Osteoblast (primary cell): ENCODE measurements around the gene GNAQ. TPM values are rescaled to one million over a fixed set of nuclear protein-coding genes. Genes with fewer than 3 reads are reported as not detected.
A peak's percentile ranks its signal among the peaks of the same experiment; 100 is the strongest.
"Not testable (repeated sequence)": the region's sequence is repeated elsewhere in the genome, so short reads cannot be mapped to it uniquely, and the experiment has no call there.

Source experiments
- DNase-seq: peaks from one replicate; pipeline ENCODE4 v3.0.0; 2011; ENCODE audit warnings: low spot score, mixed read lengths; ENCODE audit not compliant: insufficient read length; ENCODE audit errors: missing footprints
- H2AFZ ChIP-seq: 2 replicates; pipeline ENCODE4 v1.6.0; 2011; ENCODE audit warnings: mild to moderate bottlenecking, low read length
- H3K27ac ChIP-seq: 2 replicates; pipeline ENCODE4 v1.5.1; 2011; ENCODE audit warnings: mild to moderate bottlenecking, low read depth, low read length, moderate library complexity
- H3K27me3 ChIP-seq: 2 replicates; pipeline ENCODE4 v1.6.0; 2012; ENCODE audit warnings: mild to moderate bottlenecking, control low read depth, inconsistent platforms, low read length, moderate library complexity; ENCODE audit not compliant: insufficient read depth
- H3K36me3 ChIP-seq: 2 replicates; pipeline ENCODE4 v1.5.1; 2011; ENCODE audit warnings: mild to moderate bottlenecking, low read length, control low read depth, moderate library complexity; ENCODE audit not compliant: insufficient read depth
- H3K4me1 ChIP-seq: 2 replicates; pipeline ENCODE4 v1.5.1; 2011; ENCODE audit warnings: mild to moderate bottlenecking, low read length, control low read depth, moderate library complexity; ENCODE audit not compliant: insufficient read depth
- H3K4me2 ChIP-seq: 2 replicates; pipeline ENCODE4 v1.6.0; 2011; ENCODE audit warnings: mild to moderate bottlenecking, low read length; ENCODE audit not compliant: insufficient read depth
- H3K4me3 ChIP-seq: fragments of 200-600 bp; sonication (generic); 3 replicates; pipeline ENCODE4 v1.5.1; 2012; ENCODE audit warnings: mild to moderate bottlenecking, low read length, inconsistent platforms; ENCODE audit not compliant: insufficient read depth
- H3K79me2 ChIP-seq: 2 replicates; pipeline ENCODE4 v1.6.0; 2012; ENCODE audit warnings: mild to moderate bottlenecking, low read length, control low read depth, inconsistent platforms; ENCODE audit not compliant: insufficient read depth
- H3K9me3 ChIP-seq: 2 replicates; pipeline ENCODE4 v1.5.1; 2011; ENCODE audit warnings: low read depth, low read length, control low read depth
- H4K20me1 ChIP-seq: 2 replicates; pipeline ENCODE4 v1.6.0; 2012; ENCODE audit warnings: mild to moderate bottlenecking, low read length, control low read depth; ENCODE audit not compliant: insufficient read depth
- CTCF ChIP-seq: IDR thresholded peaks from 2 replicates; pipeline ENCODE4 v1.5.1; 2011; ENCODE audit warnings: mild to moderate bottlenecking, low read depth, low read length, moderate library complexity; ENCODE audit errors: extremely low read depth
- total RNA-seq: library from RNA; depleted of rRNA; stranded (reverse); fragments of >200 nt; gene quantifications from 2 replicates; pipeline ENCODE4 v1.2.3, GENCODE V29; 2012

GNAQ gene
- total RNA-seq, 1 donor: 64.8 TPM

GRCh38 chr9:78070521-78070920, 38.9 kb upstream of the GNAQ start:
- no peaks in the 10 kb centered on the region for H4K20me1 ChIP-seq
- H3K9me3 ChIP-seq: no peaks in the 10 kb centered on the region
- H3K79me2 ChIP-seq: no peaks in the 10 kb centered on the region
- no peak overlapping the region for H3K4me2 ChIP-seq
- no peaks in the 10 kb centered on the region for H3K4me1 ChIP-seq
- TF ChIP-seq CTCF: no peak
- no peak overlapping the region for H3K27ac ChIP-seq
- peaks cover 4% of the 10 kb centered on the region for H3K27me3 ChIP-seq
- no peak overlapping the region for H3K4me3 ChIP-seq
- no peak for DNase-seq
- H2AFZ ChIP-seq: no peak overlapping the region
- H3K36me3 ChIP-seq: no peaks in the 10 kb centered on the region

- Histone ChIP-seq H3K9me3 (no peaks in the 10 kb centered on the region), H2AFZ (peak overlapping the region; percentile 46), H3K4me2 (no peak overlapping the region), H3K36me3 (no peaks in the 10 kb centered on the region), H3K27ac (no peak overlapping the region), H3K4me3 (no peak overlapping the region), H4K20me1 (no peaks in the 10 kb centered on the region), H3K79me2 (no peaks in the 10 kb centered on the region), H3K4me1 (no peaks in the 10 kb centered on the region), H3K27me3 (no peaks in the 10 kb centered on the region)
- TF ChIP-seq CTCF: no peak
- DNase-seq: no peak
Measured at GRCh38 chr9:78064075-78064474, 32.5 kb upstream of the GNAQ start.

- no peaks in the 10 kb centered on the region for H3K36me3 ChIP-seq
- TF ChIP-seq CTCF: no peak
- no peaks in the 10 kb centered on the region for H3K27me3 ChIP-seq
- H3K4me1 ChIP-seq: no peaks in the 10 kb centered on the region
- no peaks in the 10 kb centered on the region for H3K79me2 ChIP-seq
- H3K27ac ChIP-seq: no peak overlapping the region
- H2AFZ ChIP-seq: no peak overlapping the region
- H4K20me1 ChIP-seq: no peaks in the 10 kb centered on the region
- H3K4me3 ChIP-seq: no peak overlapping the region
- H3K9me3 ChIP-seq: no peaks in the 10 kb centered on the region
- no peak for DNase-seq
- no peak overlapping the region for H3K4me2 ChIP-seq
Measured at GRCh38 chr9:78062710-78063109, 31.1 kb upstream of the GNAQ start.

GRCh38 chr9:78054218-78054617, 22.6 kb upstream of the GNAQ start:
- not testable (repeated sequence) for H3K9me3 ChIP-seq, DNase-seq, H3K4me1 ChIP-seq, H3K4me2 ChIP-seq, H4K20me1 ChIP-seq, H3K4me3 ChIP-seq, H3K79me2 ChIP-seq, H3K27ac ChIP-seq, H2AFZ ChIP-seq, H3K36me3 ChIP-seq, H3K27me3 ChIP-seq
